HK-2 (cell line): Measurements from ENCODE around the gene THOC6.
"Not testable (repeated sequence)": the region's sequence is repeated elsewhere in the genome, so short reads cannot be mapped to it uniquely, and the experiment has no call there.

ENCODE experiments used
- DNase-seq: peaks from one replicate; pipeline ENCODE4 v3.0.0-alpha.2; 2018; ENCODE audit not compliant: unreplicated experiment

THOC6 gene

GRCh38 chr16:3072148-3072547 lies 48.3 kb downstream of the THOC6 start:
- not testable (repeated sequence) for DNase-seq

- DNase-seq: not testable (repeated sequence)
Observed at GRCh38 chr16:3072576-3073263, 48.9 kb downstream of the THOC6 start.

GRCh38 chr16:3073448-3073847 lies 49.6 kb downstream of the THOC6 start:
- no peak for DNase-seq

GRCh38 chr16:3074860-3075522 lies 51.2 kb downstream of the THOC6 start:
- no peak for DNase-seq

- DNase-seq: no peak
Observed at GRCh38 chr16:3075523-3075915, 51.7 kb downstream of the THOC6 start.

GRCh38 chr16:3075946-3076345 lies 52.1 kb downstream of the THOC6 start:
- DNase-seq: not testable (repeated sequence)

- DNase-seq: no peak
Observed at GRCh38 chr16:3076577-3076976, 52.7 kb downstream of the THOC6 start.
